Tibial artery (tissue), 4 donors: ENCODE results near the gene C1QTNF9.
"Not testable (repeated sequence)": the region's sequence is repeated elsewhere in the genome, so short reads cannot be mapped to it uniquely, and the experiment has no call there.

Source experiments
- DNase-seq, 2 donors: peaks; one replicate each; pipeline ENCODE4 v3.0.0-alpha.2; 2019
- H3K27ac ChIP-seq, 2 donors: fragments of 200-600 bp; sonication (generic) in 1 of 2; 1 replicate in 1 of 2; 2 replicates in 1 of 2; pipeline ENCODE4 v1.5.1; 2018 to 2019; ENCODE audit warnings: mild to moderate bottlenecking in 1 of 2
- H3K27me3 ChIP-seq, 2 donors: fragments of 200-600 bp; sonication (generic) in 1 of 2; one replicate each; pipeline versions ENCODE4 v1.5.1 to v1.6.0; 2016 to 2019
- H3K36me3 ChIP-seq, 3 donors: fragments of 200-600 bp; sonication (generic) in 2 of 3; one replicate each; pipeline ENCODE4 v1.5.1; 2016 to 2019; ENCODE audit warnings: mild to moderate bottlenecking in 2 of 3
- H3K4me1 ChIP-seq, 4 donors: fragments of 200-600 bp; sonication (generic) in 2 of 4; 1 replicate in 3 of 4; 2 replicates in 1 of 4; pipeline ENCODE4 v1.5.1; 2016 to 2019
- H3K4me3 ChIP-seq, 2 donors: fragments of 200-600 bp; sonication (generic) in 1 of 2; 1 replicate in 1 of 2; 2 replicates in 1 of 2; pipeline ENCODE4 v1.5.1; 2018 to 2019; ENCODE audit warnings: mild to moderate bottlenecking in 2 of 2
- H3K9me3 ChIP-seq, 3 donors: fragments of 200-600 bp; sonication (generic) in 1 of 3; one replicate each; pipeline ENCODE4 v1.5.1; 2016 to 2019
- CTCF ChIP-seq, 2 experiments: fragments of 200-600 bp in 1 of 2; fragments of 450-650 bp in 1 of 2; IDR thresholded peaks; one replicate each; pipeline ENCODE4 v1.5.1; 2017 to 2019; ENCODE audit warnings: antibody characterized with exemption in 2 of 2, mild to moderate bottlenecking in 1 of 2, moderate library complexity in 1 of 2
- intact Hi-C: fragments of 100-400 bp; cut with DNase I; formaldehyde crosslinking; loops from one replicate; pipeline ENCODE4 v1.15.0; 2023; ENCODE audit warnings: low total_unique reads

C1QTNF9 gene

GRCh38 chr13:24361113-24361512 is 51.7 kb downstream of the C1QTNF9 start:
- H3K9me3 ChIP-seq, result no peaks in the 10 kb centered on the region
- H3K4me3 ChIP-seq, result no peak overlapping the region
- intact Hi-C loops, result loop anchor here (10.0 kb wide), 1 partner anchor 1416 kb away; no protein-coding TSS in a partner anchor
- no peaks in the 10 kb centered on the region for H3K4me1 ChIP-seq
- peaks cover 0 to 4% of the 10 kb centered on the region in 2 donors for H3K27me3 ChIP-seq
- DNase-seq, result no peak
- TF ChIP-seq CTCF (IDR thresholded peaks at IDR 0.05), result no peak
- no peak overlapping the region for H3K27ac ChIP-seq
- no peaks in the 10 kb centered on the region for H3K36me3 ChIP-seq

GRCh38 chr13:24361852-24362366 is 52.5 kb downstream of the C1QTNF9 start:
- Histone ChIP-seq H3K36me3 (no peaks in the 10 kb centered on the region), H3K4me1 (no peaks in the 10 kb centered on the region), H3K27ac (no peak overlapping the region), H3K27me3 (peaks cover 0 to 4% of the 10 kb centered on the region in 2 donors), H3K4me3 (no peak overlapping the region), H3K9me3 (no peaks in the 10 kb centered on the region)
- no peak for TF ChIP-seq CTCF (IDR thresholded peaks at IDR 0.05)
- DNase-seq, result no peak
- intact Hi-C loops, result loop anchor here (10.0 kb wide), 1 partner anchor 1417 kb away; no protein-coding TSS in a partner anchor

DNA sequence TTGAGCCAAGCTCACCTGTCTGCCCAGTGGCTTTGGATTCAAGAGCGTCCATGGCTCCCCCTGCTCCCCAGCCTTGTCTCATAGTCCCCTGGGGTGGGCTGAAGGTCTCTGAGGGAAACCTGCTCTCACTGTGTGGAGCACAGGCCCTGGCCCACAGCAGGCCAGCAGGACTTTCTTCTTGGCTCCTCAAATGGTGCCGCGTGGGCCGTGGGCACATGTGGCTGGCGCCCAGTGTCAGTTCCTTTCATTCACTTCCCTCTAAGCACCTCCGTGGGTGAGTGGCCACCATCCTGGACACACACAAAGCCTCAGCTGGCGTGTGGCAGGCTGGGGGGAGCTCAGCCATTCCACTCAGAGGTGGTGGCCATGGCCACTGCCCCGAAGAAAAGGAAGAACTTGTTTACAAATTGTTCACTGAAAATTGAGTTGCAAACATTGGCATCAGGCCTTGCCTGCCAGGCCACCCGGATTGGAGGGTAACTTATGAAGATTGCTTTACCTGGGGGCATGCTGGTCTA is 53.1 kb downstream of the C1QTNF9 start:
- H3K27ac ChIP-seq, result no peak overlapping the region
- intact Hi-C loops, result loop anchor here (10.0 kb wide), 1 partner anchor 1418 kb away; no protein-coding TSS in a partner anchor
- no peak overlapping the region for H3K4me3 ChIP-seq
- H3K4me1 ChIP-seq, result no peaks in the 10 kb centered on the region
- H3K27me3 ChIP-seq, result peaks cover 0 to 4% of the 10 kb centered on the region in 2 donors
- H3K9me3 ChIP-seq, result no peaks in the 10 kb centered on the region
- no peaks in the 10 kb centered on the region for H3K36me3 ChIP-seq
- no peak for TF ChIP-seq CTCF (IDR thresholded peaks at IDR 0.05)
- DNase-seq, result no peak

DNA sequence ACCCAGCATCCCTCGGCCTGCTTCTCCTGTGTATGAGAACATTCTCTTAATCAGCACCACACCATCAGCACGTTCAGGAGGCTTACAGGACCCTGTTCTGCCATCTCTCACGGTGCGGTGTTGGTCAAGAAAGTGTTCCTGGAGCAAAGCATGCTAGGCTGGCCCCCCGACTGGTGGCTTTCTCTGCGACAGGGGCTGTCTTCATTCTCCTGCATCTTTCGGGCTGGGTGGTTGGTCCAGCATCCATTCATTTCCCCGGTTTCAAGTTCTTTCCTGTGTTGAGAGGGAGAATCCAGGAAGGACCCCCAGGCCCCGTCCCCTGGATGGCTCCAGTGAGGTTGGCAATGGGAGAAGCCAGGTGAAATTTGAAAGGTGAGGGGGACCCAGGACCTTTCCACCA is 55.8 kb downstream of the C1QTNF9 start:
- Histone ChIP-seq H3K27ac (no peak overlapping the region), H3K4me1 (no peaks in the 10 kb centered on the region), H3K4me3 (no peak overlapping the region), H3K36me3 (no peaks in the 10 kb centered on the region), H3K9me3 (no peaks in the 10 kb centered on the region), H3K27me3 (peaks cover 0 to 4% of the 10 kb centered on the region in 2 donors)
- no peak for DNase-seq
- no peak for TF ChIP-seq CTCF (IDR thresholded peaks at IDR 0.05)
- intact Hi-C loops, result loop anchor here (10.0 kb wide), 1 partner anchor 1420 kb away; no protein-coding TSS in a partner anchor

DNA sequence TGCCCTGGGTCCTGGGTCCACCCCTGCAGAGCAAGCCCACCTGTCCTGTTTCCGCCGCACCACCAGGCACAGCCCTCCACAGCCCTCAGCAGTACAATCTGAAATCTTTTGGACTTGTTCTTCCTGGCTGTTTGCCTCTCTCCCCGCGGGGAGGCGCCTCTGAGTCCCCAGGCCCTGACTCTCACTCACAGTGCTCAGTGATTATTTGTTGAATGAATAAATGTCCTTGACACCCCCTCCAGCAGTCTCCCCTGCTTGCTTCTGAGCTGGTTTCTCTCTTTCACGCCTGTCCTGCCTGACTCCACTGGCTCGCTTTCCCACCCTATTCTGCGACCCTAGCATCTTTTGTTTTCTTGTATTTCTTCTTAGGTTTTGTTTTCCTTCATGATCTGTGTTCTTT is 56.9 kb downstream of the C1QTNF9 start:
- H3K27ac ChIP-seq, H3K4me1 ChIP-seq, H3K27me3 ChIP-seq, H3K36me3 ChIP-seq, H3K9me3 ChIP-seq, DNase-seq, H3K4me3 ChIP-seq: not testable (repeated sequence)
- intact Hi-C loops, result loop anchor here (10.0 kb wide), 1 partner anchor 1422 kb away; no protein-coding TSS in a partner anchor

- DNase-seq, H3K4me1 ChIP-seq, H3K36me3 ChIP-seq, H3K27ac ChIP-seq, H3K4me3 ChIP-seq, H3K27me3 ChIP-seq, H3K9me3 ChIP-seq, intact Hi-C loops: not testable (repeated sequence)
These were observed 61.9 kb downstream of the C1QTNF9 start for GRCh38 chr13:24371273-24371672.
